NCI-H2107 (cell line): Measurements from ENCODE around the gene HCN2.

ENCODE experiments used
- DNase-seq: peaks from one replicate; lab custom pipeline; 2025; lab: John Stamatoyannopoulos, UW

The HCN2 gene

GRCh38 chr19:589693-590395, at the start of gene HCN2:
Gene HCN2 (plus strand): TSS chr19:589881. CDS start chr19:589946, 65 bp downstream.
- no peak for DNase-seq

GRCh38 chr19:540867-541637, 48.6 kb upstream of the HCN2 start:
- DNase-seq = no peak

GRCh38 chr19:541699-542098, 48.0 kb upstream of the HCN2 start:
- DNase-seq = no peak

- no peak for DNase-seq
These were observed 47.4 kb upstream of the HCN2 start for GRCh38 chr19:542173-542866.

GRCh38 chr19:543910-544608, 45.6 kb upstream of the HCN2 start, which contains the start of gene GZMM:
Gene GZMM (plus strand): TSS chr19:544053. CDS start chr19:544072, 19 bp downstream.
- DNase-seq = no peak

GRCh38 chr19:547117-547516, 42.6 kb upstream of the HCN2 start:
- no peak for DNase-seq

GRCh38 chr19:547836-548720, 41.6 kb upstream of the HCN2 start:
- no peak for DNase-seq

GRCh38 chr19:548886-549830, 40.5 kb upstream of the HCN2 start:
- DNase-seq = no peak

GRCh38 chr19:554817-555216, 34.9 kb upstream of the HCN2 start:
- DNase-seq = no peak

GRCh38 chr19:555474-555808, 34.2 kb upstream of the HCN2 start:
- no peak for DNase-seq

GRCh38 chr19:556611-557382, 32.9 kb upstream of the HCN2 start:
- no peak for DNase-seq

GRCh38 chr19:558770-559439, 30.8 kb upstream of the HCN2 start:
- no peak for DNase-seq

GRCh38 chr19:560121-560520, 29.6 kb upstream of the HCN2 start:
- DNase-seq = no peak

GRCh38 chr19:566403-566802, 23.3 kb upstream of the HCN2 start:
- no peak for DNase-seq

- no peak for DNase-seq
These were observed 22.8 kb upstream of the HCN2 start for GRCh38 chr19:566844-567243.

- DNase-seq = no peak
These were observed 22.3 kb upstream of the HCN2 start for GRCh38 chr19:567296-567900.

- no peak for DNase-seq
These were observed 19.4 kb upstream of the HCN2 start for GRCh38 chr19:570251-570686.

GRCh38 chr19:570937-571565, 18.6 kb upstream of the HCN2 start:
- DNase-seq = no peak
